SH-SY5Y (cell line): ENCODE data around the gene KLK3.

Source experiments
- GATA2 ChIP-seq: IDR thresholded peaks from 2 replicates; pipeline ENCODE4 v1.6.1; 2011; ENCODE audit warnings: mild to moderate bottlenecking, low read depth, low read length
- GATA3 ChIP-seq: IDR thresholded peaks from 2 replicates; pipeline ENCODE4 v1.6.1; 2011; ENCODE audit warnings: low read depth, mild to moderate bottlenecking, low read length, moderate library complexity

DNA sequence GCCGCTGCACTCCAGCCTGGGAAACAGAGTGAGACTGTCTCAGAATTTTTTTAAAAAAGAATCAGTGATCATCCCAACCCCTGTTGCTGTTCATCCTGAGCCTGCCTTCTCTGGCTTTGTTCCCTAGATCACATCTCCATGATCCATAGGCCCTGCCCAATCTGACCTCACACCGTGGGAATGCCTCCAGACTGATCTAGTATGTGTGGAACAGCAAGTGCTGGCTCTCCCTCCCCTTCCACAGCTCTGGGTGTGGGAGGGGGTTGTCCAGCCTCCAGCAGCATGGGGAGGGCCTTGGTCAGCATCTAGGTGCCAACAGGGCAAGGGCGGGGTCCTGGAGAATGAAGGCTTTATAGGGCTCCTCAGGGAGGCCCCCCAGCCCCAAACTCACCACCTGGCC, 18.3 kb downstream of the KLK3 start, which contains the start of gene KLK2:
- TF ChIP-seq GATA2, result no peak
- TF ChIP-seq GATA3, result no peak
